HL-60 (cell line): ENCODE results near the gene ZMIZ1.

Source experiments
- POLR2AphosphoS5 ChIP-seq: IDR thresholded peaks from 2 replicates; pipeline ENCODE4 v1.6.1; 2012; ENCODE audit warnings: low read depth
- SPI1 ChIP-seq: IDR thresholded peaks from 2 replicates; pipeline ENCODE4 v1.6.1; 2012; ENCODE audit warnings: low read depth, mild to moderate bottlenecking, borderline replicate concordance
- TF ChIP-seq, protein P1 (sequence below): IDR thresholded peaks from one replicate; pipeline ENCODE4 v1.5.1; 2011; ENCODE audit warnings: low read length, control low read depth, inconsistent platforms; ENCODE audit not compliant: insufficient read depth
- TF ChIP-seq, protein P2 (sequence below): IDR thresholded peaks from 2 replicates; pipeline ENCODE4 v1.6.1; 2012; ENCODE audit warnings: low read depth; ENCODE audit not compliant: insufficient replicate concordance

DNA sequence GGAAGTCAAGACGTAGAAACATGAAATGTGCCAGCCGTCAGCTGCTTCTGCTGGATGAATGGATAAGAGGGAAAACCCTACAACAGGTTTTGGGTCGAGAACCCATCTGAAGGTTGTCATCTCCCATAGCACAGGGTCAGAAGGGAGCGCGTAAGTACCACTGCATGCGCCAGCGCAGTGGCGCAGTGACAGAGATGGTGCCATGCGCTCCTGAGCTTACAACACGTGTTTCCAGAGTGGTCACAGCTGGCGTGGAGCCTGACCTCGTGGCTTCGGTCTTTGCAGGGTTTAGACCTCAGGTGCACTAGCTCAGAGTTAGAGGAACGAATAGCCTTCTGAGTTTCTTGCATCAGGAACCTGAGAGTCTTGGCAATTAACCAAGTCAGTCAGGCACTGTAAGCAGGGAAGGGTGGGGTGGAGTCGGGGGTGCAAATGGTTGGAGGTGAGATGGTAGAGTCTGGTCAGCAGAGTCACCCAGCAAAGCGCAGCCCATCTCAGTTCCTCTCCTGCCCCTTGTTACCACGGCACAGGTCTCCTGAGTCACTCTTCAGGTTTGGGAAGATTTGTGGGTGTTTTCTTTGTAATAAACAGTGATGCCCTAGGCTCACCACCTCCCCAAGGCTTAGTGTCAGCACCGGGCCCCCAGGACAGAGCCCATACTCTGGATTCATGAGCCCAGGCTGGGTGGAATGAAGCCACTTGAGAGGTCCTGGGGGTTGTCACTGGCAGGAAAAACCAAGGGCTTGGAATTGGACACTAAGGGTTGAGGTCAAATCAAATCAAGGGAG, 194.4 kb downstream of the ZMIZ1 start:
- TF ChIP-seq, protein P1, sequence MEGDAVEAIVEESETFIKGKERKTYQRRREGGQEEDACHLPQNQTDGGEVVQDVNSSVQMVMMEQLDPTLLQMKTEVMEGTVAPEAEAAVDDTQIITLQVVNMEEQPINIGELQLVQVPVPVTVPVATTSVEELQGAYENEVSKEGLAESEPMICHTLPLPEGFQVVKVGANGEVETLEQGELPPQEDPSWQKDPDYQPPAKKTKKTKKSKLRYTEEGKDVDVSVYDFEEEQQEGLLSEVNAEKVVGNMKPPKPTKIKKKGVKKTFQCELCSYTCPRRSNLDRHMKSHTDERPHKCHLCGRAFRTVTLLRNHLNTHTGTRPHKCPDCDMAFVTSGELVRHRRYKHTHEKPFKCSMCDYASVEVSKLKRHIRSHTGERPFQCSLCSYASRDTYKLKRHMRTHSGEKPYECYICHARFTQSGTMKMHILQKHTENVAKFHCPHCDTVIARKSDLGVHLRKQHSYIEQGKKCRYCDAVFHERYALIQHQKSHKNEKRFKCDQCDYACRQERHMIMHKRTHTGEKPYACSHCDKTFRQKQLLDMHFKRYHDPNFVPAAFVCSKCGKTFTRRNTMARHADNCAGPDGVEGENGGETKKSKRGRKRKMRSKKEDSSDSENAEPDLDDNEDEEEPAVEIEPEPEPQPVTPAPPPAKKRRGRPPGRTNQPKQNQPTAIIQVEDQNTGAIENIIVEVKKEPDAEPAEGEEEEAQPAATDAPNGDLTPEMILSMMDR, result no peak
- TF ChIP-seq POLR2AphosphoS5 (no peak), SPI1 (no peak)
- TF ChIP-seq, protein P2, sequence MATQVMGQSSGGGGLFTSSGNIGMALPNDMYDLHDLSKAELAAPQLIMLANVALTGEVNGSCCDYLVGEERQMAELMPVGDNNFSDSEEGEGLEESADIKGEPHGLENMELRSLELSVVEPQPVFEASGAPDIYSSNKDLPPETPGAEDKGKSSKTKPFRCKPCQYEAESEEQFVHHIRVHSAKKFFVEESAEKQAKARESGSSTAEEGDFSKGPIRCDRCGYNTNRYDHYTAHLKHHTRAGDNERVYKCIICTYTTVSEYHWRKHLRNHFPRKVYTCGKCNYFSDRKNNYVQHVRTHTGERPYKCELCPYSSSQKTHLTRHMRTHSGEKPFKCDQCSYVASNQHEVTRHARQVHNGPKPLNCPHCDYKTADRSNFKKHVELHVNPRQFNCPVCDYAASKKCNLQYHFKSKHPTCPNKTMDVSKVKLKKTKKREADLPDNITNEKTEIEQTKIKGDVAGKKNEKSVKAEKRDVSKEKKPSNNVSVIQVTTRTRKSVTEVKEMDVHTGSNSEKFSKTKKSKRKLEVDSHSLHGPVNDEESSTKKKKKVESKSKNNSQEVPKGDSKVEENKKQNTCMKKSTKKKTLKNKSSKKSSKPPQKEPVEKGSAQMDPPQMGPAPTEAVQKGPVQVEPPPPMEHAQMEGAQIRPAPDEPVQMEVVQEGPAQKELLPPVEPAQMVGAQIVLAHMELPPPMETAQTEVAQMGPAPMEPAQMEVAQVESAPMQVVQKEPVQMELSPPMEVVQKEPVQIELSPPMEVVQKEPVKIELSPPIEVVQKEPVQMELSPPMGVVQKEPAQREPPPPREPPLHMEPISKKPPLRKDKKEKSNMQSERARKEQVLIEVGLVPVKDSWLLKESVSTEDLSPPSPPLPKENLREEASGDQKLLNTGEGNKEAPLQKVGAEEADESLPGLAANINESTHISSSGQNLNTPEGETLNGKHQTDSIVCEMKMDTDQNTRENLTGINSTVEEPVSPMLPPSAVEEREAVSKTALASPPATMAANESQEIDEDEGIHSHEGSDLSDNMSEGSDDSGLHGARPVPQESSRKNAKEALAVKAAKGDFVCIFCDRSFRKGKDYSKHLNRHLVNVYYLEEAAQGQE, result peak; percentile 32
